HEK293T (cell line): ENCODE measurements around the gene TSEN2.

Experiments used
- ELF4 ChIP-seq: fragments of 450-650 bp; IDR thresholded peaks from 2 replicates; pipeline ENCODE4 v1.6.1; 2017; ENCODE audit warnings: antibody characterized with exemption
- FOXA1 ChIP-seq: fragments of 450-650 bp; IDR thresholded peaks from 2 replicates; pipeline ENCODE4 v1.6.1; 2016; ENCODE audit warnings: mild to moderate bottlenecking
- FOXM1 ChIP-seq: fragments of 450-650 bp; IDR thresholded peaks from 2 replicates; pipeline ENCODE4 v1.6.1; 2017; ENCODE audit warnings: mild to moderate bottlenecking, borderline replicate concordance
- HDGF ChIP-seq: fragments of 450-650 bp; IDR thresholded peaks from 2 replicates; pipeline ENCODE4 v1.6.1; 2017; ENCODE audit warnings: antibody characterized with exemption, borderline replicate concordance
- LEF1 ChIP-seq: fragments of 450-650 bp; IDR thresholded peaks from 2 replicates; pipeline ENCODE4 v1.6.1; 2017; ENCODE audit warnings: mild to moderate bottlenecking, borderline replicate concordance
- NFRKB ChIP-seq: fragments of 450-650 bp; IDR thresholded peaks from 2 replicates; pipeline ENCODE4 v1.6.1; 2016; ENCODE audit warnings: mild to moderate bottlenecking, moderate library complexity
- SP1 ChIP-seq: fragments of 450-650 bp; IDR thresholded peaks from 2 replicates; pipeline ENCODE4 v1.6.1; 2017
- ZNF384 ChIP-seq: fragments of 450-650 bp; IDR thresholded peaks from 2 replicates; pipeline ENCODE4 v1.6.1; 2016

GRCh38 chr3:12486916-12487315 is 2.6 kb downstream of the TSEN2 start:
- TF ChIP-seq LEF1: no peak
- TF ChIP-seq ZNF384: no peak
- TF ChIP-seq FOXM1: no peak
- no peak for TF ChIP-seq HDGF
- no peak for TF ChIP-seq SP1
- no peak for TF ChIP-seq FOXA1
- TF ChIP-seq NFRKB: no peak
- no peak for TF ChIP-seq ELF4
